ENCODE measurements around the gene CADPS.

CADPS gene

GRCh38 chr3:62755285-62755684, 119.9 kb downstream of the CADPS start:
- Histone ChIP-seq H3K9ac (ENCODE audit: insufficient read length, low read depth) (no peak overlapping the region), H3K36me3 (ENCODE audit: insufficient read depth, insufficient read length, low read length) (no peaks in the 10 kb centered on the region), H3K4me1 (ENCODE audit: insufficient read depth, insufficient read length) (no peaks in the 10 kb centered on the region), H3K4me3 (ENCODE audit: insufficient read length, low read depth) (no peak overlapping the region), H3K27me3 (ENCODE audit: insufficient read depth, insufficient read length) (no peaks in the 10 kb centered on the region), H3K9me3 (ENCODE audit: insufficient read depth, low read length) (no peaks in the 10 kb centered on the region)
- DNase-seq (ENCODE audit: low read depth, low spot score): no peak
- no peak for TF ChIP-seq YY1 (IDR thresholded peaks at IDR 0.05; ENCODE audit: insufficient read depth, insufficient read length)
- no peak for TF ChIP-seq ZNF274 (IDR thresholded peaks at IDR 0.05; ENCODE audit: low read depth, low read length)
- TF ChIP-seq SUZ12 (IDR thresholded peaks at IDR 0.05; ENCODE audit: extremely low read depth, insufficient read depth, insufficient read length): no peak

DNA sequence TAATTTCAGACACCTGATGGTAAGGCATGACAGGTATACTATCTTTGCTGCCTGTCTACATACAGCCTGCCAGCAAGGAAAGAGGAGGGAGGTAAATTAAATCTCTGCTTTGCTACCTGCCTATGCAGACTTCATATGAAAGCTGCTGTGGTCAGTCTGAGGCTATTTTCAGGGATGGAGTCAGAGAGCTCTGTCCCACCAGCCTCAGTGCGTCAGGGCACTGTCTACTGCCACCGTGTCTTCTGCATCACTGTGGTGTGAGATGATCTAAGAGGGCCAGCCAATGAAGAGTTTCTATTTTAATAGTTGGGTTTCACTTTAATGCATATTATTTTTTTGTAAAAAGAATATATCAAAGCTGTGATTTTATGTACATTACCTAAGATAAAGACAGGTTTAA, 125.6 kb downstream of the CADPS start:
- Histone ChIP-seq H3K36me3 (ENCODE audit: insufficient read depth, insufficient read length, low read length) (no peaks in the 10 kb centered on the region), H3K27me3 (ENCODE audit: insufficient read depth, insufficient read length) (no peaks in the 10 kb centered on the region), H3K4me1 (ENCODE audit: insufficient read depth, insufficient read length) (no peaks in the 10 kb centered on the region), H3K9ac (ENCODE audit: insufficient read length, low read depth) (no peak overlapping the region), H3K9me3 (ENCODE audit: insufficient read depth, low read length) (no peaks in the 10 kb centered on the region), H3K4me3 (ENCODE audit: insufficient read length, low read depth) (no peak overlapping the region)
- no peak for DNase-seq (ENCODE audit: low read depth, low spot score)
- TF ChIP-seq YY1 (IDR thresholded peaks at IDR 0.05; ENCODE audit: insufficient read depth, insufficient read length) (no peak), SUZ12 (IDR thresholded peaks at IDR 0.05; ENCODE audit: extremely low read depth, insufficient read depth, insufficient read length) (no peak)

- no peak overlapping the region for H3K9ac ChIP-seq (ENCODE audit: insufficient read length, low read depth)
- H3K4me3 ChIP-seq (ENCODE audit: insufficient read length, low read depth): no peak overlapping the region
- H3K36me3 ChIP-seq (ENCODE audit: insufficient read depth, insufficient read length, low read length): no peaks in the 10 kb centered on the region
- TF ChIP-seq YY1 (IDR thresholded peaks at IDR 0.05; ENCODE audit: insufficient read depth, insufficient read length) (no peak), ZNF274 (IDR thresholded peaks at IDR 0.05; ENCODE audit: low read depth, low read length) (no peak), SUZ12 (IDR thresholded peaks at IDR 0.05; ENCODE audit: extremely low read depth, insufficient read depth, insufficient read length) (no peak)
- H3K27me3 ChIP-seq (ENCODE audit: insufficient read depth, insufficient read length): no peaks in the 10 kb centered on the region
- H3K4me1 ChIP-seq (ENCODE audit: insufficient read depth, insufficient read length): no peaks in the 10 kb centered on the region
- H3K9me3 ChIP-seq (ENCODE audit: insufficient read depth, low read length): no peaks in the 10 kb centered on the region
- no peak for DNase-seq (ENCODE audit: low read depth, low spot score)
These were observed 126.1 kb downstream of the CADPS start for GRCh38 chr3:62749130-62749529.

GRCh38 chr3:62737449-62737848, 137.8 kb downstream of the CADPS start:
- TF ChIP-seq YY1 (IDR thresholded peaks at IDR 0.05; ENCODE audit: insufficient read depth, insufficient read length): no peak
- TF ChIP-seq SUZ12 (IDR thresholded peaks at IDR 0.05; ENCODE audit: extremely low read depth, insufficient read depth, insufficient read length): no peak
- no peak for TF ChIP-seq ZNF274 (IDR thresholded peaks at IDR 0.05; ENCODE audit: low read depth, low read length)
- H3K9me3 ChIP-seq (ENCODE audit: insufficient read depth, low read length): 0 out of 2 replicates have a peak, but pooled peaks cover 5% of the 10 kb centered on the region
- H3K36me3 ChIP-seq (ENCODE audit: insufficient read depth, insufficient read length, low read length): no peaks in the 10 kb centered on the region
- no peaks in the 10 kb centered on the region for H3K4me1 ChIP-seq (ENCODE audit: insufficient read depth, insufficient read length)
- no peaks in the 10 kb centered on the region for H3K27me3 ChIP-seq (ENCODE audit: insufficient read depth, insufficient read length)
- H3K4me3 ChIP-seq (ENCODE audit: insufficient read length, low read depth): no peak overlapping the region
- no peak for DNase-seq (ENCODE audit: low read depth, low spot score)
- no peak overlapping the region for H3K9ac ChIP-seq (ENCODE audit: insufficient read length, low read depth)

GRCh38 chr3:62735510-62735909, 139.7 kb downstream of the CADPS start:
- TF ChIP-seq ZNF274 (IDR thresholded peaks at IDR 0.05; ENCODE audit: low read depth, low read length) (no peak), SUZ12 (IDR thresholded peaks at IDR 0.05; ENCODE audit: extremely low read depth, insufficient read depth, insufficient read length) (no peak), YY1 (IDR thresholded peaks at IDR 0.05; ENCODE audit: insufficient read depth, insufficient read length) (no peak)
- DNase-seq (ENCODE audit: low read depth, low spot score): no peak
- Histone ChIP-seq H3K27me3 (ENCODE audit: insufficient read depth, insufficient read length) (no peaks in the 10 kb centered on the region), H3K9ac (ENCODE audit: insufficient read length, low read depth) (no peak overlapping the region), H3K4me1 (ENCODE audit: insufficient read depth, insufficient read length) (no peaks in the 10 kb centered on the region), H3K9me3 (ENCODE audit: insufficient read depth, low read length) (0 out of 2 replicates have a peak, but pooled peaks cover 5% of the 10 kb centered on the region), H3K36me3 (ENCODE audit: insufficient read depth, insufficient read length, low read length) (no peaks in the 10 kb centered on the region), H3K4me3 (ENCODE audit: insufficient read length, low read depth) (no peak overlapping the region)

- Histone ChIP-seq H3K9ac (ENCODE audit: insufficient read length, low read depth) (no peak overlapping the region), H3K4me3 (ENCODE audit: insufficient read length, low read depth) (no peak overlapping the region), H3K27me3 (ENCODE audit: insufficient read depth, insufficient read length) (no peaks in the 10 kb centered on the region), H3K9me3 (ENCODE audit: insufficient read depth, low read length) (no peaks in the 10 kb centered on the region), H3K36me3 (ENCODE audit: insufficient read depth, insufficient read length, low read length) (no peaks in the 10 kb centered on the region), H3K4me1 (ENCODE audit: insufficient read depth, insufficient read length) (no peaks in the 10 kb centered on the region)
- TF ChIP-seq SUZ12 (IDR thresholded peaks at IDR 0.05; ENCODE audit: extremely low read depth, insufficient read depth, insufficient read length): no peak
- TF ChIP-seq YY1 (IDR thresholded peaks at IDR 0.05; ENCODE audit: insufficient read depth, insufficient read length): no peak
- no peak for DNase-seq (ENCODE audit: low read depth, low spot score)
These were observed 142.9 kb downstream of the CADPS start for GRCh38 chr3:62732183-62732904.

DNA sequence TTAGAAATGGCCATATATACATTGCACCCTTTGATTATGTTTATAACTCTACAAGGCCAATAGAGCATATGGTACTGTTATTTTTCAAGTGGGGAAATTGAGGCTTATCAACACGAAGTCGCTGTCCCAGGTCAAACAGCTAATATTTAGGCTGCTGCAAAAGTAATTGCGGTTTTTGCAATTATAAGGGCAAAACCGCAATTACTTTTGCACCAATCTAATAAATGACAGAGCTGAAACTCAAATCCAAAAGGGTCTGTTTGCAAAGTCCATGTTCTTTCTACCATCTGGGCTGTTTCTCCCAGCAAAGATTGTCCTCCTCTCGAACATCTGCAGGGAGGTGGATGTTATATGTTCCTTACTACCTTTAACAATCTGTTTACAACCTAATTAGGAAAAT, 147.2 kb downstream of the CADPS start:
- no peak overlapping the region for H3K9ac ChIP-seq (ENCODE audit: insufficient read length, low read depth)
- H3K4me3 ChIP-seq (ENCODE audit: insufficient read length, low read depth): no peak overlapping the region
- TF ChIP-seq ZNF274 (IDR thresholded peaks at IDR 0.05; ENCODE audit: low read depth, low read length) (no peak), SUZ12 (IDR thresholded peaks at IDR 0.05; ENCODE audit: extremely low read depth, insufficient read depth, insufficient read length) (no peak), YY1 (IDR thresholded peaks at IDR 0.05; ENCODE audit: insufficient read depth, insufficient read length) (no peak)
- no peaks in the 10 kb centered on the region for H3K36me3 ChIP-seq (ENCODE audit: insufficient read depth, insufficient read length, low read length)
- H3K9me3 ChIP-seq (ENCODE audit: insufficient read depth, low read length): no peaks in the 10 kb centered on the region
- DNase-seq (ENCODE audit: low read depth, low spot score): no peak
- peaks cover 5% of the 10 kb centered on the region for H3K4me1 ChIP-seq (ENCODE audit: insufficient read depth, insufficient read length)
- H3K27me3 ChIP-seq (ENCODE audit: insufficient read depth, insufficient read length): no peaks in the 10 kb centered on the region
